ENCODE data around the gene ZSCAN5A.

- TF ChIP-seq ZNF274 (IDR thresholded peaks at IDR 0.05; ENCODE audit: low read length) (no peak), ZNF274 (tag by site-specific recombination; IDR thresholded peaks at IDR 0.05; ENCODE audit: borderline replicate concordance) (no peak), CTCF (tag by site-specific recombination; IDR thresholded peaks at IDR 0.05) (no peak), ZNF561 (tag by site-specific recombination; IDR thresholded peaks at IDR 0.05; ENCODE audit: borderline replicate concordance) (no peak), ZNF335 (tag by site-specific recombination; conservative IDR thresholded peaks at IDR 0.05) (no peak), ZNF366 (tag by site-specific recombination; conservative IDR thresholded peaks at IDR 0.05) (no peak)
These were observed 640 bp downstream of the ZSCAN5A start for GRCh38 chr19:56314018-56314380.
